Left ventricle myocardium inferior (tissue), 1 donor: ENCODE data around the gene MEF2A. TPM values are rescaled to one million over a fixed set of nuclear protein-coding genes. Genes with fewer than 3 reads are reported as not detected.

Experiments used
- DNase-seq: peaks from one replicate; pipeline ENCODE4 v3.0.0-alpha.2; 2020
- H3K27ac ChIP-seq: fragments of 200-600 bp; replicated peaks from 2 replicates; pipeline ENCODE4 v1.8.0; 2021
- H3K27me3 ChIP-seq: fragments of 200-600 bp; 2 replicates; pipeline ENCODE4 v1.8.0; 2021; ENCODE audit warnings: low read depth
- H3K36me3 ChIP-seq: fragments of 200-600 bp; 2 replicates; pipeline ENCODE4 v1.8.0; 2021
- H3K4me1 ChIP-seq: fragments of 200-600 bp; 2 replicates; pipeline ENCODE4 v1.8.0; 2021
- H3K4me3 ChIP-seq: fragments of 200-600 bp; 2 replicates; pipeline ENCODE4 v1.8.0; 2021; ENCODE audit warnings: mild to moderate bottlenecking, moderate library complexity
- H3K9me3 ChIP-seq: fragments of 200-600 bp; replicated peaks from 2 replicates; pipeline ENCODE4 v1.8.0; 2021
- intact Hi-C: fragments of 100-400 bp; cut with micrococcal nuclease; formaldehyde crosslinking; loops from one replicate; pipeline ENCODE4 v1.11.0; 2022
- total RNA-seq: library from RNA; stranded (reverse); fragmentation: NEBNext Ultra II Directional; extraction: Animal tissue kit (Norgen Biotek cat#: 25700); gene quantifications from one replicate; pipeline ENCODE4 v1.2.1, GENCODE V29; 2021
- TF ChIP-seq, protein P1 (sequence below): fragments of 200-600 bp; IDR thresholded peaks from 2 replicates; pipeline ENCODE4 v1.8.0; 2021; ENCODE audit warnings: antibody characterized with exemption, mild to moderate bottlenecking, borderline replicate concordance
- donor health status: DM: no; HTN: yes; CAD: no; lungs with severe emphysema.

Gene MEF2A
- total RNA-seq, 1 donor from 2014 or later, result 152 TPM

DNA sequence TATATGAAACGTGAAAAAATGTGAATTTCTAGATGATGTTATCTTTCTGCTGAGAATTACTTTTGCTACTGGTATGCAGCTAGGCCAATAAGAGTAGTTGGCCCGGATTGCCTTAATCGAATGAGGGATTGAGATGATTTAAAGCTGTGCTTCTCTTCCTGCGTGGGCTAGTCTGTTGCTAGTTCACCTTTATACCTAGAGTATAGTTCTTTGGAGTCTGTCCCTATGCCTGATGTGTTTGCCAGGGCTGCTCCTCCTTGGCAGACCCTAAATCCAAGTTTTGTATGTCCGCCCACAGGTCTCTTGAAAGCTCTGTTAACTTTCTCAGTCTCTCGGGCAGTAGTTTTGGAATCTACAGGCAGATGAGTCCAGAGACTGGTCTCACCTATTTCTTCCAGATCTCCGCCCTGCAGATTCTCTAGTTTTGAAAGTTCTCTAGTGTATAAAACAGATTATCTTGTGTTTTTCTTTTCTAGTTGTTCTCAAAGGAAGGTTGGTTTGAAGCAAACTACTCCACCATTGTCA, 64.9 kb downstream of the MEF2A start:
- Histone ChIP-seq H3K9me3 (peaks cover 3% of the 10 kb centered on the region), H3K4me3 (no peak overlapping the region), H3K4me1 (peaks cover 98% of the 10 kb centered on the region), H3K27me3 (no peaks in the 10 kb centered on the region), H3K36me3 (peaks cover 10% of the 10 kb centered on the region), H3K27ac (peak overlapping the region; percentile 70)
- TF ChIP-seq, protein P1, sequence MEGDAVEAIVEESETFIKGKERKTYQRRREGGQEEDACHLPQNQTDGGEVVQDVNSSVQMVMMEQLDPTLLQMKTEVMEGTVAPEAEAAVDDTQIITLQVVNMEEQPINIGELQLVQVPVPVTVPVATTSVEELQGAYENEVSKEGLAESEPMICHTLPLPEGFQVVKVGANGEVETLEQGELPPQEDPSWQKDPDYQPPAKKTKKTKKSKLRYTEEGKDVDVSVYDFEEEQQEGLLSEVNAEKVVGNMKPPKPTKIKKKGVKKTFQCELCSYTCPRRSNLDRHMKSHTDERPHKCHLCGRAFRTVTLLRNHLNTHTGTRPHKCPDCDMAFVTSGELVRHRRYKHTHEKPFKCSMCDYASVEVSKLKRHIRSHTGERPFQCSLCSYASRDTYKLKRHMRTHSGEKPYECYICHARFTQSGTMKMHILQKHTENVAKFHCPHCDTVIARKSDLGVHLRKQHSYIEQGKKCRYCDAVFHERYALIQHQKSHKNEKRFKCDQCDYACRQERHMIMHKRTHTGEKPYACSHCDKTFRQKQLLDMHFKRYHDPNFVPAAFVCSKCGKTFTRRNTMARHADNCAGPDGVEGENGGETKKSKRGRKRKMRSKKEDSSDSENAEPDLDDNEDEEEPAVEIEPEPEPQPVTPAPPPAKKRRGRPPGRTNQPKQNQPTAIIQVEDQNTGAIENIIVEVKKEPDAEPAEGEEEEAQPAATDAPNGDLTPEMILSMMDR, result no peak
- intact Hi-C loops, result no loop called here
- no peak for DNase-seq

DNA sequence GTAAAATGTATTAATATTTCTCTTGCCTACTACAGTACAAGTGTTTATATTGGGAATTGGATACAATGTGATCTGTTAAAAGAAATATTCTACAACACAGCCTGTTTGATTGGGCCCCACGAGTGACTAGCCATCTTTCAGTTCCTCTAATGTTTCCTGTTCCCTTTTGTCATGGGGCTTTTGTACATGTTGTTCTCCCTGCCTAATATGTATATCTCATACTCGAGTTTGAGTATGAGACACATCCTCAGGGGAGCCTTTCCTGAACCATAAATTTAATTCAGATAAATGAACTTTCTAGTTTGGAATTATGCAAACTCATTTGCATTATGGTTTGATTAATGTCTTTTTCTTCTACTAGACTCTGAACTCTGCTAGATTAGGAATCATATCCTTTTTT, 65.5 kb downstream of the MEF2A start:
- H3K27ac ChIP-seq, result peak overlapping the region; percentile 70
- intact Hi-C loops, result no loop called here

DNA sequence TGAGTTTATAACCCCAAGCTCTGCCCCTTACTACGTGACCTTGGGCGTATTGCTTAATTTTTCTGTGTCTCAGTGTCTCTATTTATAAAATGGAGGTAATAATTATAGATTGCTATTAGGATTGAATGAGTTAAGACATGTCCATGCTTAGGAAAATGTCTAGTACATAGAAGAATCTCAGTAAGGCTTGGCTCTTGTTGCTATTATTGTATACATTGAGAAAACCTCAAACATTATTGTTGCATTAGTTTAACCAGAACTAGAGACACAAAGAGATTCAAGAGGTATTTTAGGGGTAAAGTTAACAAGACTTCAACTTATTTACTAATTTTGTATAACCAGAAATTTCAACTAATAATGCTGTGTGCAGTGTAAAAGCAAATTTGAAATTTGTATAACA, 66.7 kb downstream of the MEF2A start:
- no peak for DNase-seq
- Histone ChIP-seq H3K9me3 (no peaks in the 10 kb centered on the region), H3K4me1 (peaks cover 82% of the 10 kb centered on the region), H3K36me3 (peaks cover 21% of the 10 kb centered on the region), H3K27me3 (no peaks in the 10 kb centered on the region), H3K4me3 (no peak overlapping the region), H3K27ac (peak overlapping the region; percentile 70)
- TF ChIP-seq, protein P1, result no peak
- intact Hi-C loops, result no loop called here

More for the DNA sequence above, 65.5 kb downstream of the MEF2A start:
- Histone ChIP-seq H3K36me3 (peaks cover 16% of the 10 kb centered on the region), H3K9me3 (no peaks in the 10 kb centered on the region), H3K27me3 (no peaks in the 10 kb centered on the region), H3K4me3 (no peak overlapping the region), H3K4me1 (peaks cover 95% of the 10 kb centered on the region)
- no peak for DNase-seq
- TF ChIP-seq, protein P1, result no peak

DNA sequence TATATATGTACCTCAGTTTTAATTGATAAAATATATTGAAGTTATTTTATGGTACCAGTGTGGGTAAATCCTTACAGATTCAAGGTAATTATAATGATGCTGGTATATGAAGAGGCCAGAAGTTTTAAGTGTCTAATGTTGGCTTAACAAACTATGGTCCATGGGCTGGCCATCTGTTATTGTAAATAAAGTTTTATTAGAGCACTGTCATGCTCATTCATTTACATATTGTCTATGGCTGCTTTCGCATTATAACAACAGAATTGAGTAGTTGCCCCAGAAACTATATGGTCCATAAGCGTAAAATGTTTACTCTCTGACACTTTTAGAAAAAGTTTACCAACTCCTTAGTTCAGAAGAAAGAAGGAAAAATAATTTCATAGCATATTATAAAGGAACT, 67.9 kb downstream of the MEF2A start:
- H3K27me3 ChIP-seq, result no peaks in the 10 kb centered on the region
- H3K36me3 ChIP-seq, result peaks cover 21% of the 10 kb centered on the region
- intact Hi-C loops, result no loop called here
- peaks cover 75% of the 10 kb centered on the region for H3K4me1 ChIP-seq
- H3K4me3 ChIP-seq, result no peak overlapping the region
- TF ChIP-seq, protein P1, result no peak
- H3K27ac ChIP-seq, result peak overlapping the region; percentile 53
- DNase-seq, result no peak
- H3K9me3 ChIP-seq, result no peaks in the 10 kb centered on the region

DNA sequence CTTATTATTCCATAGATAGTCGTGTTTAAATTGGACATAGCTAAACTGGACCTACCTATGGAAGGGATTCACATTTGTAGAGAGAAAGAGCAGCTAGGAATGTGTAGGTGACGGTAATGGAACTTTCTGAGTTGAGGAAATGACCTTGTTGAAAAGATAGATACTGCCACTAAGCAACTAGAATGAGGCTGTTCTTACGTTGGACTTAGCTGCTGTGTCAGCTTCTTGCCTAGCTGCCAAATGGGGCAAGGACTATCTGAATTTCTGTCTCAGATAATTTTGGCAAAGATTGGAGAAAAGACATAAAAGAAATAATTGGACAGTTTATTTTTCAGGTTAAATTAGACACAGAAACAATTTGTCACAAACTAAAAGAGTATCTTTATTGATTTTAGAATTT, 68.8 kb downstream of the MEF2A start:
- Histone ChIP-seq H3K27ac (peak overlapping the region; percentile 53), H3K27me3 (no peaks in the 10 kb centered on the region), H3K9me3 (no peaks in the 10 kb centered on the region), H3K36me3 (peaks cover 21% of the 10 kb centered on the region), H3K4me1 (peaks cover 76% of the 10 kb centered on the region), H3K4me3 (no peak overlapping the region)
- TF ChIP-seq, protein P1, result no peak
- no peak for DNase-seq
- intact Hi-C loops, result no loop called here
